Common myeloid progenitor, CD34-positive (primary cell): ENCODE results near the gene TFF1.

Source experiments
- CTCF ChIA-PET: fragments of 350-600 bp; sonication (Branson Sonifier 250); formaldehyde crosslinking; loops from one replicate; lab custom pipeline; 2021; ENCODE audit warnings: antibody characterized with exemption; lab: Charles Lee
- POLR2A ChIA-PET: fragments of 350-600 bp; sonication (Branson Sonifier 250); formaldehyde crosslinking; loops from one replicate; lab custom pipeline; 2021; ENCODE audit warnings: antibody characterized with exemption; lab: Charles Lee
- DNase-seq, 3 donors: peaks; one replicate each; pipeline versions ENCODE4 v3.0.0 to v3.0.0-alpha.2; 2013
- H3K27ac ChIP-seq, 2 experiments: 1 replicate in 1 of 2; 2 replicates in 1 of 2; pipeline ENCODE4 v1.7.0; 2013; ENCODE audit warnings: inconsistent platforms in 2 of 2, low read length in 2 of 2, mild to moderate bottlenecking in 2 of 2, low read depth in 1 of 2, moderate library complexity in 1 of 2; ENCODE audit not compliant: severe bottlenecking in 2 of 2, insufficient read depth in 1 of 2, poor library complexity in 1 of 2
- H3K27me3 ChIP-seq, 5 experiments: replicated peaks in 2 of 5; 1 replicate in 3 of 5; 2 replicates in 2 of 5; pipeline versions ENCODE4 v1.6.1 to v1.7.0; 2013; ENCODE audit warnings: low read length in 4 of 5, mild to moderate bottlenecking in 2 of 5, moderate library complexity in 2 of 5, inconsistent platforms in 1 of 5; ENCODE audit not compliant: insufficient read depth in 5 of 5, control insufficient read depth in 4 of 5
- H3K36me3 ChIP-seq, 4 experiments: 1 replicate in 2 of 4; 2 replicates in 2 of 4; pipeline versions ENCODE4 v1.6.1 to v1.7.0; 2013; ENCODE audit warnings: low read length in 3 of 4, control low read depth in 1 of 4, mild to moderate bottlenecking in 1 of 4; ENCODE audit not compliant: control insufficient read depth in 4 of 4, insufficient read depth in 4 of 4
- H3K4me1 ChIP-seq, 4 experiments: 1 replicate in 3 of 4; 2 replicates in 1 of 4; pipeline versions ENCODE4 v1.6.1 to v1.7.1; 2013; ENCODE audit warnings: low read length in 3 of 4, mild to moderate bottlenecking in 3 of 4, control low read depth in 1 of 4, inconsistent platforms in 1 of 4, moderate library complexity in 1 of 4; ENCODE audit not compliant: control insufficient read depth in 4 of 4, insufficient read depth in 4 of 4; ENCODE audit errors: control extremely low read depth in 1 of 4
- H3K4me3 ChIP-seq, 7 experiments: 1 replicate in 4 of 7; 2 replicates in 3 of 7; pipeline versions ENCODE4 v1.5.1 to v1.7.0; 2013; ENCODE audit warnings: mild to moderate bottlenecking in 7 of 7, low read length in 6 of 7, moderate library complexity in 6 of 7, inconsistent platforms in 2 of 7, low read depth in 2 of 7, control low read depth in 1 of 7; ENCODE audit not compliant: insufficient read depth in 4 of 7, control insufficient read depth in 1 of 7; ENCODE audit errors: extremely low read depth in 1 of 7
- H3K9me3 ChIP-seq, 5 experiments: 1 replicate in 4 of 5; 2 replicates in 1 of 5; pipeline versions ENCODE4 v1.6.1 to v1.7.1; 2013; ENCODE audit warnings: low read length in 4 of 5, mild to moderate bottlenecking in 2 of 5, inconsistent platforms in 1 of 5, low read depth in 1 of 5, moderate library complexity in 1 of 5; ENCODE audit not compliant: control insufficient read depth in 4 of 5, insufficient read depth in 2 of 5; ENCODE audit errors: control extremely low read depth in 1 of 5
- WGBS: methylation state at CpG from one replicate; pipeline ENCODE4 v1.1.5; 2013; ENCODE audit not compliant: insufficient coverage; 5-methylcytosine and 5-hydroxymethylcytosine counted together

Gene TFF1

GRCh38 chr21:42374457-42374856 lies 8.1 kb upstream of the TFF1 start:
- Histone ChIP-seq H3K4me1 (no peaks in the 10 kb centered on the region), H3K4me3 (no peak overlapping the region), H3K27me3 (peaks cover 0 to 3% (median 0%) of the 10 kb centered on the region in 5 experiments), H3K36me3 (no peaks in the 10 kb centered on the region), H3K9me3 (no peaks in the 10 kb centered on the region), H3K27ac (no peak overlapping the region)
- 96% methylated on average over 4 of the region's 7 CpGs for WGBS
- POLR2A ChIA-PET, result no interaction called here
- no peak for DNase-seq
- CTCF ChIA-PET, result interaction anchor here (1.0 kb wide), 1 partner anchor 24 kb away, joined by 3 read pairs; no protein-coding TSS in a partner anchor

- Histone ChIP-seq H3K27me3 (peaks cover 0 to 3% (median 0%) of the 10 kb centered on the region in 5 experiments), H3K4me3 (no peak overlapping the region), H3K9me3 (no peaks in the 10 kb centered on the region), H3K27ac (no peak overlapping the region), H3K4me1 (no peaks in the 10 kb centered on the region), H3K36me3 (no peaks in the 10 kb centered on the region)
- DNase-seq, result no peak
- ChIA-PET POLR2A (interaction anchor here (1.0 kb wide), 1 partner anchor 19 kb away, joined by 3 read pairs; no protein-coding TSS in a partner anchor), CTCF (interaction anchor here (0.9 to 1.0 kb wide), 2 partner anchors 7 to 25 kb away, joined by 3 read pairs; no protein-coding TSS in a partner anchor)
- whole genome bisulfite sequencing, result 95% methylated on average over 14 of the region's 16 CpGs
Observed at GRCh38 chr21:42373908-42374455, 7.6 kb upstream of the TFF1 start.

GRCh38 chr21:42373196-42373907 lies 7.0 kb upstream of the TFF1 start:
- POLR2A ChIA-PET, result interaction anchor here (1.0 kb wide), 1 partner anchor 19 kb away, joined by 3 read pairs; no protein-coding TSS in a partner anchor
- no peak for DNase-seq

GRCh38 chr21:42370894-42371654 lies 4.7 kb upstream of the TFF1 start:
- ChIA-PET POLR2A (no interaction called here), CTCF (interaction anchor here (0.7 kb wide), 1 partner anchor 43 kb away, joined by 3 read pairs; no protein-coding TSS in a partner anchor)
- no peaks in the 10 kb centered on the region for H3K4me1 ChIP-seq
- H3K27ac ChIP-seq, result no peak overlapping the region
- no peak overlapping the region for H3K4me3 ChIP-seq
- H3K9me3 ChIP-seq, result no peaks in the 10 kb centered on the region
- H3K27me3 ChIP-seq, result no peaks in the 10 kb centered on the region
- 87% methylated on average over 17 of the region's 18 CpGs for WGBS
- H3K36me3 ChIP-seq, result no peaks in the 10 kb centered on the region
- DNase-seq, result no peak

More at GRCh38 chr21:42373196-42373907, 7.0 kb upstream of the TFF1 start:
- no peaks in the 10 kb centered on the region for H3K36me3 ChIP-seq
- H3K4me3 ChIP-seq, result no peak overlapping the region
- WGBS, result 85% methylated on average over 21 of the region's 25 CpGs
- H3K9me3 ChIP-seq, result no peaks in the 10 kb centered on the region
- H3K4me1 ChIP-seq, result no peaks in the 10 kb centered on the region
- peaks cover 0 to 3% (median 0%) of the 10 kb centered on the region in 5 experiments for H3K27me3 ChIP-seq
- CTCF ChIA-PET, result interaction anchor here (0.9 to 1.0 kb wide), 2 partner anchors 8 to 26 kb away, joined by 3 read pairs; no protein-coding TSS in a partner anchor
- H3K27ac ChIP-seq, result no peak overlapping the region

GRCh38 chr21:42369821-42370220 lies 3.5 kb upstream of the TFF1 start:
- H3K4me3 ChIP-seq, result no peak overlapping the region
- WGBS, result 93% methylated on average over 15 of the region's 16 CpGs
- ChIA-PET POLR2A (no interaction called here), CTCF (interaction anchor here (0.6 to 1.1 kb wide), 2 partner anchors 10 to 12 kb away, joined by 3 read pairs; no protein-coding TSS in a partner anchor)
- no peaks in the 10 kb centered on the region for H3K36me3 ChIP-seq
- no peaks in the 10 kb centered on the region for H3K9me3 ChIP-seq
- DNase-seq, result no peak
- H3K27me3 ChIP-seq, result no peaks in the 10 kb centered on the region
- H3K4me1 ChIP-seq, result no peaks in the 10 kb centered on the region
- H3K27ac ChIP-seq, result no peak overlapping the region

GRCh38 chr21:42367367-42368165 lies 1.2 kb upstream of the TFF1 start:
- Histone ChIP-seq H3K4me1 (peaks cover 0 to 8% (median 6%) of the 10 kb centered on the region in 4 experiments), H3K4me3 (no peak overlapping the region), H3K27me3 (peaks cover 0 to 3% (median 0%) of the 10 kb centered on the region in 5 experiments), H3K27ac (no peak overlapping the region), H3K36me3 (no peaks in the 10 kb centered on the region), H3K9me3 (no peaks in the 10 kb centered on the region)
- CTCF ChIA-PET, result interaction anchor here (1.1 to 1.3 kb wide), 5 partner anchors 14 to 59 kb away, joined by 3 to 4 read pairs (median 3); no protein-coding TSS in a partner anchor
- 89% methylated on average over 8 of the region's 14 CpGs for WGBS
- POLR2A ChIA-PET, result no interaction called here
- no peak for DNase-seq
